GOT3 (cell line): ENCODE results near the gene SLC25A19.

ENCODE experiments used
- DNase-seq: peaks from one replicate; lab custom pipeline; 2025; ENCODE audit warnings: mixed read lengths; lab: John Stamatoyannopoulos, UW

The SLC25A19 gene

GRCh38 chr17:75289115-75289831 is at the start of gene SLC25A19:
Gene SLC25A19 (minus strand): TSS chr17:75289433. CDS start chr17:75286764, 2,669 bp downstream.
- DNase-seq, result peak; percentile 90

- no peak for DNase-seq
Measured at GRCh38 chr17:75338335-75338734, 49.1 kb upstream of the SLC25A19 start.

- DNase-seq, result no peak
Measured at GRCh38 chr17:75335315-75335714, 46.1 kb upstream of the SLC25A19 start.

- no peak for DNase-seq
Measured at GRCh38 chr17:75334723-75335122, 45.5 kb upstream of the SLC25A19 start.

GRCh38 chr17:75331671-75332070 is 42.4 kb upstream of the SLC25A19 start:
- DNase-seq, result no peak

GRCh38 chr17:75327757-75328156 is 38.5 kb upstream of the SLC25A19 start:
- no peak for DNase-seq

GRCh38 chr17:75326226-75326848 is 37.1 kb upstream of the SLC25A19 start:
- DNase-seq, result no peak

GRCh38 chr17:75325827-75326225 is 36.6 kb upstream of the SLC25A19 start:
- DNase-seq, result no peak

GRCh38 chr17:75325348-75325747 is 36.1 kb upstream of the SLC25A19 start:
- no peak for DNase-seq

- no peak for DNase-seq
Measured at GRCh38 chr17:75321506-75321905, 32.3 kb upstream of the SLC25A19 start.

- DNase-seq, result no peak
Measured at GRCh38 chr17:75319904-75320691, 30.9 kb upstream of the SLC25A19 start.

- DNase-seq, result no peak
Measured at GRCh38 chr17:75318615-75319222, 29.5 kb upstream of the SLC25A19 start.

- DNase-seq, result no peak
Measured at GRCh38 chr17:75318211-75318610, 29.0 kb upstream of the SLC25A19 start.

- no peak for DNase-seq
Measured at GRCh38 chr17:75317671-75318070, 28.4 kb upstream of the SLC25A19 start.

GRCh38 chr17:75316253-75316652 is 27.0 kb upstream of the SLC25A19 start:
- DNase-seq, result no peak

- no peak for DNase-seq
Measured at GRCh38 chr17:75315541-75316243, 26.5 kb upstream of the SLC25A19 start.

- no peak for DNase-seq
Measured at GRCh38 chr17:75313941-75314551, 24.8 kb upstream of the SLC25A19 start.

- no peak for DNase-seq
Measured at GRCh38 chr17:75308732-75309629, 19.7 kb upstream of the SLC25A19 start.

GRCh38 chr17:75307957-75308731 is 18.9 kb upstream of the SLC25A19 start:
- DNase-seq, result no peak
